ENCODE data around the gene MGAT2. TPM values are rescaled to one million over a fixed set of nuclear protein-coding genes. Genes with fewer than 3 reads are reported as not detected.
"Not testable (repeated sequence)": the region's sequence is repeated elsewhere in the genome, so short reads cannot be mapped to it uniquely, and the experiment has no call there.

The MGAT2 gene
- total RNA-seq, 1 donor from 2014 or later: 43.0 TPM

DNA sequence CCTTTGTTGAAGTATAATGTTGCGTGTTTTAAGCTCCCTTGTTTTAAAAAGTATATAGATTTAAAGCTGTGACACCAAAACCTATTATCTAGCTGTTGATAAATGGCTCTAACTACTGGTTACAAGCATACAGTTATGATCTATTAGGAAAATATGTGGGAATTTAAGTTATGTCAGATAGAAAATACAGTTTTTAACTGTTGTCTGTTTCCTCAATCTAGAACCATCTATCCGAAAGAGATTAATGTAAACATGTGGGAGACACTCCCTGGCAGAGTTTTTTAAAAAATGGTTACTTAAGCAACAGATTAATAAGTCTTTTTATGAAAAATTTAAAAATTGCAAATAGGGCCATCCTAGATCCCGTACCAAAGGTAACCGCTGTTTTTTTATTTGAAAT, 8.3 kb upstream of the MGAT2 start:
- no peak for DNase-seq (ENCODE audit: low spot score)

DNA sequence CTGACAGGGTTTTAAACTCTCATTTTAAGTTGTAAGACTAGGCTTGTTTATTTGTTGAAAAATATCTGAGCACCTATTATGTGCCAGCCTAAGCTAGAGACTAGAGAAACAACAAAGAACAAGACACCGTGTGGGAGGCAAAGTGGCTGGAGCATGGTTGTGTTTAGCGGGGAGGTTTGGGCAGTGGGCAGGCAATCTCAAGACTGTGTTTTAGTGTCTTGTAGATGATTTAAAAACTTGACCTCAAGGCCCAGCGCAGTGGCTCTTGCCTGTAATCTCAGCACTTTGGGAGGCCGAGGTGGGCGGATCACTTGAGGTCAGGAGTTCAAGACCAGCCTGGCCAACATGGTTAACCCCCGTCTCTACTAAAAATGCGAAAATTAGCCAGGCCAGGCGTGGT, 7.9 kb upstream of the MGAT2 start:
- DNase-seq (ENCODE audit: low spot score): no peak

DNA sequence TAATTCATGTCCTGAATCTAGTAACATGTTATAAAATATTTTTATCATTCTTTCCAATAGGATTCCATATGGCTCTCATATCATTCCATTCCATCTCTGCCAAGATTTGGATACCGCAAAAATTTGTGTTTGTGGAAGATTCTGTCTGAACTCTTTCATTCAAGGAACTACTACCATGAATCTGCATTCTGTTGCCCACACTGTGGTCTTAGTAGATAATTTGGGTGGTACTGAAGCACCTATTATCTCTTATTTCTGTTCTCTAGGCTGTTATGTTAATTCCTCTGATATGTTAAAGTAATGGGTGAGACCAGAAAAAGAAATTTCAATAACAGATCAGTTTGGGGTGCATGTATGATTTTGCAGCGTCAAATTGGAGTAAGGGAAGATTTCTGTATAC, 6.4 kb upstream of the MGAT2 start:
- DNase-seq (ENCODE audit: low spot score): no peak

DNA sequence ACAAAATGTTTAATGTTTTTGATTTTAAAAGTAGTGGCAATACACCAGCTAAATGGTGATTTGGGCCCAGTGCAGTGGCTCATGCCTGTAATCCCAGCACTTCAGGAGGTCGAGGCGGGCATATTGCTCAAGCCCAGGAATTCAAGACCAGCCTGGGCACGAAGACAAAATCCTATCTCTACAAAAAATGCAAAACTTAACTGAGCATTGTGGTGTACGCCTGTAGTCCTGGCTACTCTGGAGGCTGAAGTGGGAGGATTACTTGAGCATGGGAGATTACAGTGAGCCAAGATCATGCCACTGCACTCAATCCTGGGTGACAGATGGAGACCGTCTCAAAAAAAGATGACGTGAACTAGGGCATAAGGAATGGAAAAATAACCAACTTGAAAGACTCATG, 4.8 kb upstream of the MGAT2 start:
- DNase-seq (ENCODE audit: low spot score): no peak

- no peak for DNase-seq (ENCODE audit: low spot score)
These were observed 2.6 kb upstream of the MGAT2 start for GRCh38 chr14:49617852-49618519.

- DNase-seq (ENCODE audit: low spot score): not testable (repeated sequence)
These were observed 1.3 kb upstream of the MGAT2 start for GRCh38 chr14:49619273-49619672.

DNA sequence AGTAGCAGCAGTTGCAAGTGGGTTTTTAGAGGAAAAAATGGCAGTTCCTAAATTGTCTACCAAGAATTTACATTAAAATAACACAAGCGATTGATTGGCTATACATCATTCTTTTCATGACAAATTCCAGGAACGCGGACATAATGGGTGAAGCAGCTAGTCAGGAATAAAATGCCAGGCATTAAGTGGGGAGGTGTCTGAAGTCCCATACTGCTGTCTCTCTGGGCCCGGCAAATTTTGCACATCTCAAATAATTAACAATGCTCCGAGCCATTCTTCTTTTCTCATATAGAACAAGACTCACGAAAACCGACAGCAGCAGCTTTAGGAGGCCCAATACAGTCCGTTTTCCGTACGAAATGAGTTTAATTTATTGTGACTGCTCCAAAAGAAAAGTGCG, 869 bp upstream of the MGAT2 start:
- no peak for DNase-seq (ENCODE audit: low spot score)

DNA sequence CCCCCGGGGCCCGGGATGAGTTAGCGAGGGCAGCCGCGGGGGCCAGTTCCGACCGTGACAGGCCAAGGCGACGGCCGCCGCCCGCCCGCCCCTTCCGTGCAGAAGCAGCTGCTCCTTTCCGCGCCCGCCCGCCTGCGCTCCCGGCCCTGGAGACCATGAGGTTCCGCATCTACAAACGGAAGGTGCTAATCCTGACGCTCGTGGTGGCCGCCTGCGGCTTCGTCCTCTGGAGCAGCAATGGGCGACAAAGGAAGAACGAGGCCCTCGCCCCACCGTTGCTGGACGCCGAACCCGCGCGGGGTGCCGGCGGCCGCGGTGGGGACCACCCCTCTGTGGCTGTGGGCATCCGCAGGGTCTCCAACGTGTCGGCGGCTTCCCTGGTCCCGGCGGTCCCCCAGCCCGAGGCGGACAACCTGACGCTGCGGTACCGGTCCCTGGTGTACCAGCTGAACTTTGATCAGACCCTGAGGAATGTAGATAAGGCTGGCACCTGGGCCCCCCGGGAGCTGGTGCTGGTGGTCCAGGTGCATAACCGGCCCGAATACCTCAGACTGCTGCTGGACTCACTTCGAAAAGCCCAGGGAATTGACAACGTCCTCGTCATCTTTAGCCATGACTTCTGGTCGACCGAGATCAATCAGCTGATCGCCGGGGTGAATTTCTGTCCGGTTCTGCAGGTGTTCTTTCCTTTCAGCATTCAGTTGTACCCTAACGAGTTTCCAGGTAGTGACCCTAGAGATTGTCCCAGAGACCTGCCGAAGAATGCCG, 699 bp downstream of the MGAT2 start:
- DNase-seq (ENCODE audit: low spot score): peak; percentile 65

- no peak for DNase-seq (ENCODE audit: low spot score)
These were observed 1.5 kb downstream of the MGAT2 start for GRCh38 chr14:49622022-49622607.

DNA sequence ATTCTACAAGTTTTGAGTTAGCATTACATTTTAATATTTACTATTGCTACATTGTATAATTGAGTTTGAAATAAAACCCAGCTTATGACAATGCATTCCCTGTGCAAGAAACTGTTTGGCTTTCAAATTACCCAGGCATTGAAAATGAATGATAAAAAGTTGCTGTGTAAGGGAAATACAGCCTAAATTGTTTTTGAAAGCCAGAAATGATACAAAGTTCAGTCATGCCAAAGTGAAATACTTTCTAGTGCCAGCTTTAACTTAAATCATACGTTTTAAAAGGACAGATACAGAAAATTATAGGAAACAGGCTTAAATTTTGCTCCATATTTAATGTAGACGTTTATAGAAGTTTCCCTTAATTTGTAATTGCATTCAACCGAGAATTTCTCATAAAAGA, 2.8 kb downstream of the MGAT2 start:
- DNase-seq (ENCODE audit: low spot score): no peak

DNA sequence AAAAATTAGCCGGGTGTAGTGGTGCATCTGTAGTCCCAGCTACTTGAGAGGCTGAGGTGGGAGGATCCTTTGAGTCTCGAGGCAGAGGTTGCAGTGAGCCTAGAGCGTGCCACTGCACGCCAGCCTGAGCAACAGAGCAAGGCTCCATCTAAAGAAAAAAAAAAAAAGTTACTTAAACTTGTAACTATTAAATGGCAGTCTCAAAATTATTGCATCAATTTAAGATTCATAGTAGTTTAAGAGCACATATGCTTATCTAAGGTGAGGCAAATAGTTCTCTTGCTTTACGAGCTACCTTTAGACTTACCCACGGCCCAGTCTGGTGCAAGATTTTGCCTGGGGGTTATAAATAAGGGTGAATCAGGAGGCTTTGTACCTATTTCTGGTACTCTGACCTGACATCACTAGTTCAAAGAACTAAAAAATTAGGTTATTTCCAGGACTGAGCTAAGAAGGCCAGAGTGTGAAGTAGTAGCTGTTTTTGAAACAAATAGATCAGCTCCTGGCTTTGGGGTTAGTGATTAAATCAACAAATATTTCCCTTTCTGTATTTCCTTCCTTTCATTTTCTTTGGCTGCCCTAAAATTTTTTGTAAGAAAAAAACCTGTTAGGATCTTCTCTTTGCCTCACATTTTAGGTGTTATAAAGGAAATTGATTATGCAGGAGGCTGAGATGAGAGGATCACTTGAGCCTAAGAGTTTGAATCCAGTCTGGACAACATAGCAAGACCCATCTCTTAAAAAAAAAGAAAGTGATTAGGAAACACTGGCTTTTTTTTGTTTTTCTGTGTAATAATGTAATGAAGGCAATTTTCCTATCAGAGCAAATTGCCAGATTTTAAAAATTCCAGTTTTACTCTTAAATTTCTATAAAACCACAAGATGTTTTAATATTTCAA, 3.6 kb downstream of the MGAT2 start:
- DNase-seq (ENCODE audit: low spot score): no peak

- peak; percentile 93 for DNase-seq (ENCODE audit: low spot score)
These were observed 13.3 kb downstream of the MGAT2 start for GRCh38 chr14:49633640-49634546.

- peak; percentile 60 for DNase-seq (ENCODE audit: low spot score)
These were observed 14.1 kb downstream of the MGAT2 start, which contains the start of gene DNAAF2 for GRCh38 chr14:49634547-49635334. Gene DNAAF2, minus strand, starts transcription at chr14:49635244. Its CDS starts 95 bp downstream, at chr14:49635149.

DNA sequence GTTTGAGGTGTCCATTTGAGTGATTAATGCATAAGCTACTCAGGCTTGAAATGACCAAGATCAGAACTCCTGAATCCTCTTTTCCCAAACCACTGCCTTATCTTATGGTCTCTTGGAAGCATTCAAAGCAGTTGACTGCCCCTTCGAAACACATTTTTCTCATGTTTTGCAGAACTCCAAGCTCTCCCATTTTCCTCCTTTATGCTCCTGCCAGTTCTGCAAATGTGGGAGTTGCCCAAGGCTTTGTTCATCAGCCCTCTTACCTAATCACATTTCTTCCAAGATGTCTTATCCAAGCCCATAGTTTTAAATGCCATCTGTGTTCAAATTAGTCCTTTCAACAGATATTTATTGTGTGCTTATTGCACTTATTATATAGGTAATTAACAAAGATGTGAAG, 16.3 kb downstream of the MGAT2 start:
- no peak for DNase-seq (ENCODE audit: low spot score)

DNA sequence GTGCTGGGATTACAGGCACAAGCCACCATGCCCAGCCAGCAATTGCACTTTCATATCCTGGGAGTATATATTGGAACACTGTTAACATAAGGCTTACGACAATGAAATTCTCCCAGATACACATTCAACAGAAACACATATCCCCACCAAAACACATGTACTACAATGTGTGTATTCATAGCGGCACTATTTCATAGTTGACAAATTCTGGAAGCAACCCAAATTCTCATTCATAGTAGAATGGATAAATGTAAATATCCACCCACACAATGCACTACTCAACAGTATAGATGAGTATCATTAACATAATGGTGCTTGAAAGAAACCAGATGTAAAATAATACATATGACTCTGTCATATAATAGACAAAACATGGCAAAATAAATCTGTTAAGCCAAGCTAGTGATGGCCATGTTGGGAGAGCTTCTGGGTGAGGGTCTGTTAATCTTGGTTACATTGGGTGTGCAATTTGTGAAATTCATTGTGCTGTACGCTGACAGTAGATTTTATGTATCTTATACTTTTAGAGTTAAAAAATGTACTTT, 17.0 kb downstream of the MGAT2 start:
- no peak for DNase-seq (ENCODE audit: low spot score)

- no peak for DNase-seq (ENCODE audit: low spot score)
These were observed 20.2 kb downstream of the MGAT2 start for GRCh38 chr14:49640540-49641417.

DNA sequence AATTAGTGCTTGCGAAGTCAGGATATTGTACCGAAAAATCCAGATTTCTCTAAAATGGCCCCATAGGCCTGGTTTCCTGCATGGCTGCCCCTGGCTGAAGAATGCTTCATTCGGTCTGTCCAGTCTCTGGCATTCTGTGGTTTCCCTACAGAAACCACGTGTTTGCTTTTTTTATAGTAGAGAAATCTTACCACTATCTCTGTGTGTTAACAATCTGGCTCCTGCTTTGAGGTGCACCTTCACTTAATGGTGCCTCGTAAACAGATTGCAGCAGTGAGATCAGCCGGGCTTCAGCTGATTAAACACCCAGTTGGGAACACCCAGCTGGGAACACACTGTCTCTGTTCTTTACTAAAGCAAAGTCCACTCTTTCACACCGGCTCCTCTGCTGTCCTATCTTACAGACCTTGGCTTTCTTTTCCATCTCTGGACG, 21.1 kb downstream of the MGAT2 start:
- DNase-seq (ENCODE audit: low spot score): peak; percentile 58

- DNase-seq (ENCODE audit: low spot score): no peak
These were observed 21.6 kb downstream of the MGAT2 start for GRCh38 chr14:49642163-49642562.

DNA sequence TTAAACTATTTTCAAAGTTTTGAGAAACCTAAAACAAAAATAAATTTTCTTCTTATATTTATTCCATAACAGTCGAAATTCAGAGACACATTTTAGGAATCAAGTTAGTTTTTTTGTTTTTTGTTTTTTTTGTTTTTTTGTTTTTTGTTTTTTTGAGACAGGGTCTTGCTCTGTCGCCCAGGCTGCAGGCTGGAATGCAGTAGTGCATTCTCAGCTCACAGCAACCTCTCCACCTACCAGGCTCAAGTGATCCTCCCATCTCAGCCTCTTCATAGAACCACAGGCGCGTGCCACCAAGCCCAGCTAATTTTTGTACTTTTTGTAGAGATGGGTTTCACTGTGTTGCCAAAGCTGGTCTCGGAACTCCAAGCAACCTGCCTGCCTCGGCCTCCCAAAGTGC, 32.9 kb downstream of the MGAT2 start:
- DNase-seq (ENCODE audit: low spot score): no peak

All from mucosa of gallbladder (tissue), 1 donor.